ENCODE results near the gene ROM1.
A peak's percentile ranks its signal among the peaks of the same experiment; 100 is the strongest.

ROM1 gene

DNA sequence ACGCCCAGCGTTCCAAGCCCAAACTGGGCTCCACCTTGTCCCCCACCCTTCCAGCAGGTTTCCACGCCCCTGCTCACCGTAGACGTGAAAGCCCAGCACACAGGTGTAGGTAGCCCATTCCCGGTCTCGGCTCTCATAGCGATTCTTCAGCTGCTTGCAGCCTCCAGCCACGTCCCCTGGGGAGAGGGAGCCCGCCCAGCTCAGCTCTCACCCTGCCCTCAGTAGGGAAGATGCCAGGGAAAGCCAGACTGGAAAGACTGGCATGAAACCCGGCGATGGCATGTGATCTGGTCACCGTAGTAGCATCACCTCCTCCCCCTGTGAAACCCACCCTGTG is 10.0 kb upstream of the ROM1 start:
- TF ChIP-seq TAF1 (IDR thresholded peaks at IDR 0.05; ENCODE audit: borderline replicate concordance, low read depth, low read length) (no peak), POLR2AphosphoS5 (IDR thresholded peaks at IDR 0.05; ENCODE audit: low read depth, low read length) (no peak), POLR2A (IDR thresholded peaks at IDR 0.05; ENCODE audit: low read depth, low read length) (no peak)
- DNase-seq (ENCODE audit: insufficient read length): no peak

DNA sequence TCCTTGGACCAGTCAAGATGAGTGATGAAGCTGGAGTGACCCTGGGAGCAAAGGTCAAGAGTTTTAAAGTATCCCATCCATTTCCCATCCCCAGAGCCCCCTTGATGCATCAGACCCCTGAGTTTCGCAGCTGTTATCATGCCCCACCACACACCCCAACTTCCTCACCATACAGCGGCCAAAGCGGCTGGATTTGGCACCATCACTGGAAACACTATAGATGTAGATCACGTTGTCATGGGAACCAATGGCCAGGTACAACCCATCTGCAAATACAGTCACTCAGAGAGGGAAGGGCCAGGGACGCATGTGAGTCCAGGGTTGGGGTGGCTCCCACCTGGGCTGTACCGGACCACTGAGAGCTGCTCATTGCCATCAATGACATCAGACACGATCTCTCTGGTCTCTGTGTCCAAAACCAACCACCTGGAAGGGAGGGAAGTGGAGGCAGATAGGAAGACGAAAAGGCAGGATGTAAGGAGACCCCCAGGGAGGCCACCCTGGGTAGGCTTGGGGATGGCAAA is 9.2 kb upstream of the ROM1 start:
- DNase-seq (ENCODE audit: insufficient read length): no peak
- no peak for FAIRE-seq
- TF ChIP-seq POLR2AphosphoS5 (IDR thresholded peaks at IDR 0.05; ENCODE audit: low read depth, low read length) (no peak), TAF1 (IDR thresholded peaks at IDR 0.05; ENCODE audit: borderline replicate concordance, low read depth, low read length) (no peak), POLR2A (IDR thresholded peaks at IDR 0.05; ENCODE audit: low read depth, low read length) (no peak)

More for the DNA sequence above, 10.0 kb upstream of the ROM1 start:
- no peak for FAIRE-seq

DNA sequence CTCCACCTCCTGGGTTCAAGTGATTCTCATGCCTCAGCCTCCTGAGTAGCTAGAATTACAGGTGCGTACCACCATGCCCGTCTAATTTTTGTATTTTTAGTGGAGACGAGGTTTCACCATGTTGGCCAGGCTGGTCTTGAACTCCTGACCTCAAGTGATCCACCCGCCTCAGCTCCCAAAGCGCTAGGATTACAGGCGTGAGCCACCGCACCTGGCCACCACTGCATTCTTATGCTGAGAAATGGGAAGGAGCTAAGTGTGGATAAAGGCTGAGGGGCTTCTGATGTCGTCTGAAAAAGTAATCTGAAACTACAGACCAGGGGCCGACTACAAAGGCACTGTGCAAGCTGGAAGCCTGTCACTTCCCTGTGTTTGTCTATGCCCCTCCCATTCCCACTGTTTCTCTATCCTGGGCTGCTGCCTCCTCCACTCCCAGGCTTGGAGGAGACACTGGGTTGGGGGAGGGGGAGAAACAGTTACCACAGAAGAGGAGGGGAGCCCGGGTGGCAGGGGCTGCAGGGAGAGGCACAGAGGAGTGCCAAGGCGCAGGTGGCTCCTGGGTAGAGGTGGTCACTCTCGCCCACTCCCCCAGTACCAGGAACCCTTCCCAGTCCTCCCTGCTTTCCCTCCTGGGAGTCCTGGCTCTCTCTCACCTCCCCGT is 8.5 kb upstream of the ROM1 start:
- no peak for DNase-seq (ENCODE audit: insufficient read length)
- TF ChIP-seq TAF1 (IDR thresholded peaks at IDR 0.05; ENCODE audit: borderline replicate concordance, low read depth, low read length) (no peak), POLR2A (IDR thresholded peaks at IDR 0.05; ENCODE audit: low read depth, low read length) (no peak), POLR2AphosphoS5 (IDR thresholded peaks at IDR 0.05; ENCODE audit: low read depth, low read length) (no peak)

DNA sequence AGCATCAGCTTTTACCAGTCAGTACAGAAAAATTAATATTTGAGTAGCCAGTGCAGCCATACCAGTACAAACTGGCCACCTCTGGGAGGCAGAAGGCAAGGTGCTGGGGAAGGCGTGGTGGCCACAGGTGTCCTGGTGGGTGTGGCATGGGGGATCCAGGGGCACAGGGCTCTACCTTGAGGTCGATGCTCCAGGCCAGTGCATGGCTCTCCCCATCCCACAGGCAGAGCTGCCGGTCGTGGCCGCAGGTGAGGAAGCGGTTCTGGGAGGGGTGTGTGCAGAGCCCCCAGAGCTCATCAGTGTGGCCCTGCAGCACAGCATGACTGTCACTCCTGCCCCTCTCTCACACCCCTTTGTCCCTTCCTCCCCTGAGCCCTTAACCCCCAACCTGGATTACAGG is 7.6 kb upstream of the ROM1 start:
- no peak for DNase-seq (ENCODE audit: insufficient read length)

More for the DNA sequence above, 8.5 kb upstream of the ROM1 start:
- no peak for FAIRE-seq

DNA sequence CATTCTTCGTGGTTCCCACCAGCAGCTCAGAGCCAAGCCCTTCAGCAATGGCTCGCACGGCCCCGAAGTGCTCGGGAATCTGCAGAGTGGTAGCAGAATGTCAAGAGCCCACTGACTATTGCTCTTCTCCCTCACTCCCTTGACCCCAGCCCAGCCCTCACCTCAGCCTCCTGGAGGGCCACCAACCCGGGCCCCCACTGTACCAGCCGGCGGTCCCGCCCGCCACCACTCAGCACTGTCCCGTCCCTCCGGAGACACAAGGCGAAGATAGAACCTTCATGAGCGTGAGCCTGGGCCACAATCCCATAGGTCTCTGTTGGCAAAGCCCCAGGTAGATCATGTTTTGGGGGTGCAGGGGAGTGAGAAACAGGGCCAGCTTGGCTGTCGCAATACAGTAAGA is 7.2 kb upstream of the ROM1 start:
- TF ChIP-seq POLR2AphosphoS5 (IDR thresholded peaks at IDR 0.05; ENCODE audit: low read depth, low read length) (no peak), POLR2A (IDR thresholded peaks at IDR 0.05; ENCODE audit: low read depth, low read length) (no peak), TAF1 (IDR thresholded peaks at IDR 0.05; ENCODE audit: borderline replicate concordance, low read depth, low read length) (no peak)
- DNase-seq (ENCODE audit: insufficient read length) (no peak), FAIRE-seq (no peak)

More for the DNA sequence above, 7.6 kb upstream of the ROM1 start:
- no peak for TF ChIP-seq TAF1 (IDR thresholded peaks at IDR 0.05; ENCODE audit: borderline replicate concordance, low read depth, low read length)
- TF ChIP-seq POLR2A (IDR thresholded peaks at IDR 0.05; ENCODE audit: low read depth, low read length): no peak
- TF ChIP-seq POLR2AphosphoS5 (IDR thresholded peaks at IDR 0.05; ENCODE audit: low read depth, low read length): no peak
- FAIRE-seq: no peak

DNA sequence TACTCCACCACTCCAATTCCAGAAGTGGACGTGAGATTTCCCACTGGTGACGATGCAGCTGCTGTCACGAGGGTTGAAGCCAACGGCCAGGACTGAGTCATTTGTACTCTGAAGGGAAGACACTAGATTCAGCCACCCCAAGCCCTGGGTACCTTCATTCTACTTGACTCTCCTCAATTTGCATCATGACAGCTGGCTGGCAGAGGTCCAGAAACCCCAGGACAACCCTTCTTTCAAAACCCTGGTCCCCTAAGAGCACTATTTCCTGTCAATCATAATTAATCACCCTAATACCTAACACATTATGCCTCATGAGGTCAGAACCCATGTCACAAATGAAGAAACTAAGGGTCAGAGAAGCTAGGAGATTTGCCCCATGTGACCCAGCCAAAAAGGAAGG is 5.3 kb upstream of the ROM1 start:
- FAIRE-seq (peak; percentile 66), DNase-seq (ENCODE audit: insufficient read length) (no peak)
- TF ChIP-seq TAF1 (IDR thresholded peaks at IDR 0.05; ENCODE audit: borderline replicate concordance, low read depth, low read length): no peak

DNA sequence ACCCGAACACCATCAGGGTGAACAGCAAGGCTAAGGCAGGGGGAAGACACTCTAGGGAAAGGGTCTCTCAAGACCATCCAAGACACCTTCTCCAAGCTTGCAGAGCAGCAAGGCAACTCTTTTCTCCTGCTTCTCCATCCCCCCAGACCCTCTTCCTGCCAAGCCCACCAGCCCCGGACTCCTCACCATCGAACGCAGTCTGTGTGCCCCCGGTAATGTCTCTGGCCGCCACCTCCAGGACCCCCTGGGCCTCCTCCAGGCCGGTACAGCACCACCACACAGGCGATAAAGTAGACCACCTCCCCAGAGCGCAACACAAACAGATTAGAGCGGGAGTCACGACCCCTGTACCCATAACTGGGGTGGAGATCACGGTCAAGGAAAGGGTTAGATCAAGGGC is 4.3 kb upstream of the ROM1 start:
- FAIRE-seq (no peak), DNase-seq (ENCODE audit: insufficient read length) (no peak)
- TF ChIP-seq POLR2A (IDR thresholded peaks at IDR 0.05; ENCODE audit: low read depth, low read length) (no peak), TAF1 (IDR thresholded peaks at IDR 0.05; ENCODE audit: borderline replicate concordance, low read depth, low read length) (no peak), POLR2AphosphoS5 (IDR thresholded peaks at IDR 0.05; ENCODE audit: low read depth, low read length) (no peak)

DNA sequence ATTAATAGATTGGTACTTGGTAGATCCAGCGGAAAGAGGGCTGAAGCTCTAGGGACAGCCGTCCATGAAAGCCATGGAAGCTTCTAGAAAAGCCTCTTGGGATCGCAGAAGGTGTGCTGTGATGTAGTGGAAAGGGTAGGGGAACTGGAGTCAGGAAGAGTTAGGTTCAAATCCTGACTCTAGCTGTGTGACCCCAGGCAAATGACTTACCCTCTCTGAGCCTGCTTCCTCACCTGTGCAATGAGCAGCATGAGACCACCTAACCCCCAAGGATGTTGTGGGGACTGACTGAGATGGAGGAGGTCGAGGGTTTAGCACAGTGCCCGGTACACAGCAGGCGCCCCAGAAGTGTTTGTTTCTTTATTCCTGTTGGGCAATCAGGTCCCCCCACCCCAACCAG is 2.7 kb upstream of the ROM1 start:
- TF ChIP-seq POLR2A (IDR thresholded peaks at IDR 0.05; ENCODE audit: low read depth, low read length): no peak
- TF ChIP-seq POLR2AphosphoS5 (IDR thresholded peaks at IDR 0.05; ENCODE audit: low read depth, low read length): no peak
- no peak for TF ChIP-seq TAF1 (IDR thresholded peaks at IDR 0.05; ENCODE audit: borderline replicate concordance, low read depth, low read length)
- no peak for DNase-seq (ENCODE audit: insufficient read length)
- no peak for FAIRE-seq

DNA sequence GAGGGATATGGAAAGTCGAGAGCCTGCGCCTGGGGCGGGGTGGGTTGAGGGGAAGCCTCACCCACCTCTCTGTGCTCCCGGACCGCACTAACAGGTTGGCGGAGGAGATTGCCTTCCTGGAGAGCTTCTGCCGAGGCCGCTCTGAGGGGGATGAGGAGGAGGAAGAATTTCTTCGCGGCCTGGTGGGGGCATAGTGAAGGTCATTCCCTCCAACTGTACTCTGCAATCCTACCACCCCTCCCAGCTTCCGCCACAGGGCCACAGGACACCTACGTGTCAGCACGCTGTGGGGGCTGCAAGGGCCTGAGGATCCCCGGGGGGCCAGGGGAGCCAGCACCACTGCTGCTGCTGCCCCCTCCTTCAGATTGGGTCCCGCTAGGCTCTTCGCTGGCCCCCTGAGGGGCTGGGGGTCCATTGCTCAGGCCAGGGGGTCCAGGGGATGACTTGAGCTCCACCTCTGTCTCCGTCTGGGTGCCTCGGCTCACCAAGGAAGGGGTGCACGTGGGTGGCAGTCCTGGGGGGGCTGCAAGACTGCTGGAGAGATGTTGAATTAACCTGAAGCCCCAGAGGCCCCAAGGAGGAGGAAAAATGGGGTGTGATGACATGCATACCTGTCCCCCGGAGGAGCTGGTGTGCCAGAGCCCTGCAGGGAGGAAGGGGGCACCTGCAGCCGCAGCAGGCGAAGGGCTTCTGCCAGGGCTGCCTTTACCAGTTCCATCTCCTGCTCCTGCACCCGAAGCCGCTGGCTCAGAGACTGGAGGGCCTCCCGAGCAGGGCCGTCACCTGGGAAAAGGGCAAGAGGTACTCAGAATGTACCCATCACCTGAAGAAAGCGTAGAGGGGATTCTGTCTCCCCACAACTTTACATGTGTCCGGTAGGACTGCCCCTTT is 2.0 kb upstream of the ROM1 start:
- no peak for FAIRE-seq
- no peak for TF ChIP-seq POLR2AphosphoS5 (IDR thresholded peaks at IDR 0.05; ENCODE audit: low read depth, low read length)
- no peak for TF ChIP-seq POLR2A (IDR thresholded peaks at IDR 0.05; ENCODE audit: low read depth, low read length)
- TF ChIP-seq TAF1 (IDR thresholded peaks at IDR 0.05; ENCODE audit: borderline replicate concordance, low read depth, low read length): no peak
- DNase-seq (ENCODE audit: insufficient read length): peak; percentile 31

DNA sequence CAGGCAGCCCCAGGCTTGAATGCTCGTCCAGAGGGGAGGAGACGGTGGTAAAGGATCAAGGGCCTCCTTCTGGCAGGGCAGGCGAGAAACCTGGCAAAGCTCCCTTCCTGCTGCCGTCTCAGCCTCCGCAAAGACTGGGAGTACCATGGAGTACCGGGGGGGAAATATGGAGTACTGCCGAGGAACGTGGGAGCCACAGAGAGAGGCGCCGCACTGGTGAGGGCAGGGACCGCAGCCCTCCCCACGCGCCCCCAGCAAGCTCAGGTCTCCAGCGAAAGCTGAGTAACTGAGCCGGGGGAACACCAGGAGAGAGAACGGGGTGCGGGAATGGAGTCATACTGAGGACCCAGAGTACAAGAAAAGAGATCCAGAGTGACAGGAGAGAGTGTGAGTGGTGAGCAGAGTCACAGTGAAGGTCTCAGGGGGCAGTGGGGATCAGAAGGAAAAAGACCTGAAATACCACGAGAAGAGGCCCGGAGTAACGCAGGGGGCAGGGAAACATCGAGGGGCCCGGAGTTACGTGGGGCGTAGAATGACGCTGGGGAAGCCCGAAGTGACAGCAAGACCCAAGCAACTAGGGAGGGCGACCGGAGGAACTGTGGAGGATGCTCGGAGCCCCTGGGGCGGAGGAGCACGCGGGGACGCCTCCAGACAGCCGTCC is 1.2 kb upstream of the ROM1 start:
- no peak for TF ChIP-seq POLR2A (IDR thresholded peaks at IDR 0.05; ENCODE audit: low read depth, low read length)
- TF ChIP-seq TAF1 (IDR thresholded peaks at IDR 0.05; ENCODE audit: borderline replicate concordance, low read depth, low read length): no peak
- no peak for TF ChIP-seq POLR2AphosphoS5 (IDR thresholded peaks at IDR 0.05; ENCODE audit: low read depth, low read length)
- FAIRE-seq (peak; percentile 79), DNase-seq (ENCODE audit: insufficient read length) (peak; percentile 75)

DNA sequence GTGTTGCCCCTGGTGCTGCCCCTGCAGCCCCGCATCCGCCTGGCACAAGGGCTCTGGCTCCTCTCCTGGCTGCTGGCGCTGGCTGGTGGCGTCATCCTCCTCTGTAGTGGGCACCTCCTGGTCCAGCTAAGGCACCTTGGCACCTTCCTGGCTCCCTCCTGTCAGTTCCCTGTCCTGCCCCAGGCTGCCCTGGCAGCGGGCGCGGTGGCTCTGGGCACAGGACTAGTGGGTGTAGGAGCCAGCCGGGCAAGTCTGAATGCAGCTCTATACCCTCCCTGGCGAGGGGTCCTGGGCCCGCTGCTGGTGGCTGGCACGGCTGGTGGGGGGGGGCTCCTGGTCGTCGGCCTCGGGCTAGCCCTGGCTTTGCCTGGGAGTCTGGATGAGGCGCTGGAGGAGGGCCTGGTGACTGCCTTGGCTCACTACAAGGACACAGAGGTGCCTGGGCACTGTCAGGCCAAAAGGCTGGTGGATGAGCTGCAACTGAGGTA is 278 bp downstream of the ROM1 start:
- FAIRE-seq (no peak), DNase-seq (ENCODE audit: insufficient read length) (no peak)
- TF ChIP-seq POLR2AphosphoS5 (IDR thresholded peaks at IDR 0.05; ENCODE audit: low read depth, low read length) (no peak), TAF1 (IDR thresholded peaks at IDR 0.05; ENCODE audit: borderline replicate concordance, low read depth, low read length) (no peak), POLR2A (IDR thresholded peaks at IDR 0.05; ENCODE audit: low read depth, low read length) (no peak)

Data from GM12892 (cell line).